Tongue (tissue), 2 donors: ENCODE data around the gene TUBA4A. TPM values are rescaled to one million over a fixed set of nuclear protein-coding genes. Genes with fewer than 3 reads are reported as not detected.

Source experiments
- DNase-seq: peaks from one replicate; pipeline ENCODE4 v3.0.0-alpha.2; 2015
- total RNA-seq: library from RNA; depleted of rRNA; stranded (reverse); fragments of >200 nt; gene quantifications from one replicate; pipeline ENCODE4 v1.2.3, GENCODE V29; 2014

Gene TUBA4A
- total RNA-seq, 1 donor from 2014 or later = 76.1 TPM

DNA sequence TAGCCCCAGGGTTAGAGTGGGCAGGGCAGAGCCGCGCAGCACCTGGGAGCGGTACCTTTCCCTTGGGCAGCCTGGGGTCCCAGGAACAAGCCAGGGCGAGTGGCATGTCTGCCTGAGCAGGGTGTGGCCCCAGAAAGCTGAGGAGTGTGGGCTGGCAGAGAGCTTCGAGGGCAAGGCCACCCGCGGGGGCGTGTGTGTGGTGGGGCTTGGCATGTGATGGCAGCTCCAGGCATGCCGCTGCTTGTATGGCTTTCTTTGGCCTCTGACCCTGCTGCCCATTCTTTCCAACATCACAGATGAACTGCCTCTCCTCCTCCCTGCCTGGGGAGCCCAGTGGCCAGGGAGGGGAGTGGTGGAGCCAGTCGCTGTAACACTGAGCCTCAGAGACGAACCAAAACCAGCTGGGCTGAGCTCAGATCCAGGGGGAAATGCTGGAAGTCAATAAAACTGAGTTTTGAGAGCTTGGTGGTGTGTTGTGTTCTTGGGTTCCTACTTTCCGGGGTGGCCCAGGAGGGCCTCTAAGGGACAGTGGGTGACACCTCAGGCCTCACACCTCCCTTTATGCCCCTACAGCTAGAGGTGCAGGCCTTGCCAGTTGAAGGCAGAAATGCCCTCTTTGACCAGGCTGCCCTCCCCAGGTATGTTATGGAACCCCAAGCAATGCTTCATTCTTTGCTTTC lies 32.9 kb upstream of the TUBA4A start:
- no peak for DNase-seq

DNA sequence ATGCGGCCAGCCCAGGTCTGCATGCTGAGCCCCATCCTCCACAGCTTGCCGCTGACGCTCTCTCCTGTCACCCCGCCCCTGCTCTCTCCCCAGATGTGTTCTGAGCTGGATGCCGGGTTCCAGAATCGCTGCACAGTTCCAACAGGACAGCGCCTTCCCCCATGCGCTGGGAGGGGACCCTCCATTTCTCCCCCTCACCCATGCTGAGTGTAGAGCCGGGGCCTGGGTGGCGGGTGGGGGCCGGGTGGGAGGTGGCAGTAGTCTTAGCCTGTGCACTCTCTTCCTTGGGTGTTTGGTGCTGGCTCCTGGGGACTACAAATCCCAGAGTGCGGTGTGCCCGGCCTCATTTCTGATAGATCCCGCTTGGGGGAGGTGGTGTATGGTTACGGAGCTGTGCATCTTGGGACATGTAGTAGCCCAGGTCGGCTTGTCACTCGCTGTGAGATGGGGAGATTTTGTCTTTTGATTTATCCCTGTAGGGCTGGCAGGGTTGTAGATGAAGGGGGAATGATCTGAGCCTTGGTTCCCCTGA lies 32.2 kb upstream of the TUBA4A start:
- DNase-seq = peak; percentile 83

DNA sequence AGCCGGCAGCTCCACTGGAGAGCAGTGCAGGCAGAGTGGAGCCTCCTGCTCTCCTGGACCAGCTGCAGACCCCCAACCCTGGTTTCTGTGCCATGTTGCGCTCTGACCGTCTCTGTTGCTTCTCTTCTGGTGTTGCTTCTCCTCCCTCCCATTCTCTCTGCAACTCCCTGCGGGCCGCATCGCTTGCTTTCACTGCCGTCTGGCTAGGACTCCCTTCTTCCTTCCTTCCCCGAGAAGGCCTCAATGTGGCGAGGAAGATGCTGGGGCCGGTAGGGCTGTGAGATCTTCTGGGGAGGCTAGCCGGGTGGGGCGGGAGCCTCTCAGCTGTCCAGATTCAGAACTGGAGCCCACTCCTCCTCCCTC lies 31.6 kb upstream of the TUBA4A start:
- no peak for DNase-seq

DNA sequence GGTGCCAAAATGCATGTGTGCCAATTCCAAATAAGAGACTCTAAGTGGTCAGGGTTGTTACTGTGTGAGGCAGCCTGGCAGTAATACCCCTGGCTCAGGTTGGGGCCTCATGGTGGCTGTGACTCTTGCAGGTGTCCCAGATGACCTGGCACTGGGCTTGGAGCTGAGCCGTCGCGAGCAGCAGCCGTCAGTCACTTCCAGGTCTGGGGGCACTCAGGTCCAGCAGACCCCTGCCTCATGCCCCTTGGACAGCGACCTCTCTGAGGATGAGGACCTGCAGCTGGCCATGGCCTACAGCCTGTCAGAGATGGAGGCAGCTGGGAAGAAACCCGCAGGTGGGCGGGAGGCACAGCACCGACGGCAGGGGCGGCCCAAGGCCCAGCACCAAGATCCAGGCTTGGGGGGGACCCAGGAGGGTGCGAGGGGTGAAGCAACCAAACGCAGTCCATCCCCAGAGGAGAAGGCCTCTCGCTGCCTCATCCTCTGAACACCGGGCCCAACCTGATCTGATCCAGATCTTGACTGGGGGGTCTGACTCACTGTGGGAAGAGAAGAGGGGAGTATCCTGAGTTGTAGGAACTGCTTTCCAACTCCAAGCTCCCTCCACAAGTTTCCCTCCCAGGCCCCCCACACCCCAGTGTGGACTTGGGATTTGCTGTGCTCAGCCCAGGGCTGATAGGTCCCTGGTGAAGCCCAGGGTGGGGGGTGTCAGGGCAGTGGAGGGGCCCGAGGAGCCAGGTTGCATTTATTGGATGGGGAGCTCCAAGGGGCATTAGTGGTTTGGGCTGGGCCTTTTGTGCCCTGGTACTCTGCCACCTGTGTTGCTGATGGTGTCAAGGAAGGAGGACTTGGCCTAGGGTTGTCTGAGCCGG lies 31.0 kb upstream of the TUBA4A start:
- no peak for DNase-seq

DNA sequence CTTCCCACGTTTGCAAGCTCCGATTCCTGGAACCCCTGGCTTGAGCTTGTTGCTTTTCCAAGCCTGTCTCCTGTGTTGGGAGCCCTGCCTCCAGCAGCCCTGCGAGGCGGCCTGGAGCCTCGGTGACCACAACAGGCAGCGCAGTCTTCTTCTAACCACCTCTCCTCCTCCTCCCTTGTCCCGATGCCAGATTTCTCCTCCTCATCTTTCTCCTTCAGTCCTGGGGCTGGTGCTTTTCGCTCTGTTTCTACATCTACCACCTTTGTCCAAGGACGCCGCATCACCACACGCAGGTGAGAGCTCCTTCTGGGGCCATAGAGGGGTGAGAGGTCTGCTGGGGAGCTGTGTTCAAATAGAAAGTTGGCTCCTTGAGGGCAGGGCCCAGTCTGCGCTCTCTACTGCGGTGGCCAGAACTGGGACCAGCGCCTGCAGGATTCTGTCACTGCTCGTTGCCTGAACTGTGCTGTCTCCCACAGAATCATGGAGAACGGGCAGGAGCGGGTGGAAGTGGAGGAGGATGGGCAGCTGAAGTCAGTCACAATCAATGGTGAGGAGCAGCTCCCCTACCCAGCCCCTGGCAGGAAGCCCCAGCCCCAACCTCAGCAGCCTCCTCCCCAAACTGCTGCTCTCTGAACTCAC lies 29.3 kb upstream of the TUBA4A start:
- no peak for DNase-seq

DNA sequence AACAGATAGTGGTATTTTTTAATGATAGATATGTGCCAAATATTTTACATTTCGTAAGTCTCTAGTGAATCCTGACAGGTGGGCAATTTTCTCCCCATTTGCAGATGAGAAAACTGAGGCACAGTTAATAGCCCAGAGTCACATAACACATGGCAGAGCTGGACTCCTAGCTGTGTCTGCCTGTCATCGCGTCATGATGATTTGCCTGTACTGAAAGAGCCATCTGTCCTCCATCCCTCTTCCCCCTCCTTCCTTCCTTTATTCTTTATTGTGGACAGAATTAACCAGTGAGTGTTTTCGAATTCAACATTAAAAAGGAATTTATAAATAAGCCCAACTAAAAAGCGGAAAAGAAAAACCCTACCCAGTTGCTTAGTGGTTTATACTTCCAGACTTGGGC lies 28.7 kb upstream of the TUBA4A start:
- no peak for DNase-seq

DNA sequence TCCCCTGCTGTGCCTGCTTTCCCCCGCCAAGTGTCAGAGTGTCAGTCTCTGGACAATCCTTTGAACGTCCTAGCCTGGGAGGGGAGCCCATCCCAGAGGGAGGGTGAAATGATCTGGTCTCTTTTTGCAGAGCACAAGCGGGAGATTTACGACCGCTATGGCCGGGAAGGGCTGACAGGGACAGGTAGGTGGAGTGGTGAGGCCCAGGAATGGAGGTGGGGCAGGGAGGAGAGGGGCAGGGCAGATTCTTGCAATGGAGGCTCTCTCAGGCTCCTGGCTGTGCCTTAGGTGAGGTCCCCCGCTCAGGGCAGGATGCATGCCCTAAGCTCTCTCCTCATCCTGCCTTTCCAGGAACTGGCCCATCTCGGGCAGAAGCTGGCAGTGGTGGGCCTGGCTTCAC lies 27.9 kb upstream of the TUBA4A start:
- no peak for DNase-seq

DNA sequence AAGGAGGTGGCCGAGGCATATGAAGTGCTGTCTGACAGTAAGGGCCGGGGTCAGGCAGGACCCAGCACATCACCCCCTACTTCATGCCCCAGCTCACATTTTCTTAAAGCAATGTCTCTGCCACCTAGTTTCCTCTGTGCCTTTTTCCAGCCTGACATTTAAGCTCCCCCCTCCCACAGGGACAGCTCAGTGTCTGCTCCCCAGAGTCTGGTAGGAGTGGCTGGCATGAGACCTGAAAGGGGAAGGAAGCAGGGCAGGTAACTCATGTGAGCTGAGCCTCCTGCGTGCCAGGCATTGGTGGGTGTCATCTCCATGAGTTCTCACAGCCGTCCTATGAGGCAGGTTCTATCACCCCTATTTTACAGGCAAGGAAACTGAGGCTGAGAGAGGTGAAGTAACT lies 26.9 kb upstream of the TUBA4A start:
- no peak for DNase-seq

DNA sequence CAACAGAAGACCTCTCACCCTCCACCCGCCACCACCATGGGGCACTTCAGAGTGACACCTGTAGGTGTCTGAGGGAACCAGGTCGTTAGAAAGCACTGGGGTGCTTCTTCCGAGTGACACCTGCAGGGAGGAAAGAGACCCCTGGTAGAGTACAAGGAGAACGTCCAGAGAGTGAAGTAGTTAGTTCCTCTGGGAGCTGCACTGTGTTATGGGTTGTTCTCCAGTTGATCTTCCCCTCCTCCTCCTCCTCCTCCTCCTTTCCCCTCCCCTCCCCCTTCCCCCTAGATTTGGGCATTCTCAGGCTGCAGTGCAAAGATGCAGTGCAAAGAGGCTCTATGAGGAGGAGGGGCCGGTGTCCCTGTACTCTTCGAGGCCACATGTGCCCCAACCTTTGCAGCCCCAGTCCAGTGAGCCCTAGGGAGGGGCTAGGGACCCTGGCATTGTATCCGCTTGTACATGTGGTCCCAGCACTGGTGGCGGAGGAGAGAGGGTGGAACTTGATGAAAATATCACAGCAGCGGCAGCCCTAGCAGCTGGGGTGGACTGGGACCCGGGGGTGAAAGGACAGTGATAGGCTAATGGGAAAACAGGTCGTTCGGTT lies 26.3 kb upstream of the TUBA4A start:
- no peak for DNase-seq

DNA sequence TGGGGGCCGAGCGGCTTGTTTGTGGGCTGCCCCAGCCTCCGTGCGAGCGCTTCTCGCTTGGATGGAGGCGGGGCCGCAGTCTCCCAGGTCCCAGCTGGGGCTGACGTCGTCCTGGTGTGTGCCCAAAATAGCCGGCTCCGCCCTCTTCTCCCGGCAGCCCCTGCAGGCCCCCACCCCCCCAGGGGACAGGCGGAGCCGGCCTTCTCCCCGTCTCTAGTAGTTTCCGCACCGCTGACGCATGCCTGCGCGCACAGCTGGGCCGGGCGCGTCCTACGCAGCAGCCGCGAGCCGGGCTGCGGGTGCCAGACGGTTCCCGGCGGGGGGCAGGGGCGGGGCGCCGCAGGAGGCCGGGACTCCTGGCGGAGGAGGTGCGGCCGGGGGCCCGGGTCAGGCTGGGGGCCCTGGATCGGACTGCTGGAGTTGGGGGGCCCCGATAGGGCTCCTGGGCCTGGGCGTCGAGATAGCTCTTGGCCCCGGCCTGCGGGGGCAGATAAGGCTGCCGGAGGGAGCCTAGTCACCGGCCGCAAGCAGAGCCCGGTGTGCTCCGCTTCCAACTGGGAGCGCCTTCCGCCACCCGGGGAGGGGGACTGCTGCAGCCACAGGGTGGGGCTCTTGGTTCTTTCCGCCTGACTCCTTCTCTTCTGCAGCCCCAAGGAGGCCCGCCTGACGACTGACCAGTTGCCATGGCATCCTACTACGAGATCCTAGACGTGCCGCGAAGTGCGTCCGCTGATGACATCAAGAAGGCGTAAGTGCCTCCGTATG lies 25.6 kb upstream of the TUBA4A start, which contains the start of gene DNAJB2:
Gene DNAJB2, plus strand, starts transcription at position 216 of the 765 bp plus-strand sequence. Its CDS starts 468 bp downstream, at position 684.
- DNase-seq = peak; percentile 99

DNA sequence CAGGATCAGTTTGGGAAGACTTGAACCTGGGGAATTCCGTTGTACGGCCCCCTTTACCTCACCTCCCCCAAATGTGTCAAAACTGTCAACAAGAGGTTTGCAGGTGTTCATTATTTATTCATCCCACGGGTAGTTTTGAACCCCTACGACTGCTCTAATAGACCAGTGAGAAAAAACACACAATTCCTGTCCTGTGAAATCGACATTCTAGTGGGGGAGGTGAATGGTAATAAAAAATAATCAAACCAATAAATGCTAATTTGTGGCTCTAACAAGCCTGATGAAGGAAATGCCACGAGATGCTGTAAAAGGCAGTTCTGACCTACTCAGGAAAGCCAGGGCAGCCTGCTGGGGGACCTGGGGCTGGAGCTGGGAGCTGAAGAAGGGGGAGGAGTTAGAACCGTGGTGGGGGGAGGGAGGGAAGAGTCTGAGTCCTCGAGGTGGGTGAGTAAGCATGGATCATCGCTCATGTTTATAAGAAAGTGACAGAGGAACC lies 25.0 kb upstream of the TUBA4A start:
- DNase-seq = no peak

DNA sequence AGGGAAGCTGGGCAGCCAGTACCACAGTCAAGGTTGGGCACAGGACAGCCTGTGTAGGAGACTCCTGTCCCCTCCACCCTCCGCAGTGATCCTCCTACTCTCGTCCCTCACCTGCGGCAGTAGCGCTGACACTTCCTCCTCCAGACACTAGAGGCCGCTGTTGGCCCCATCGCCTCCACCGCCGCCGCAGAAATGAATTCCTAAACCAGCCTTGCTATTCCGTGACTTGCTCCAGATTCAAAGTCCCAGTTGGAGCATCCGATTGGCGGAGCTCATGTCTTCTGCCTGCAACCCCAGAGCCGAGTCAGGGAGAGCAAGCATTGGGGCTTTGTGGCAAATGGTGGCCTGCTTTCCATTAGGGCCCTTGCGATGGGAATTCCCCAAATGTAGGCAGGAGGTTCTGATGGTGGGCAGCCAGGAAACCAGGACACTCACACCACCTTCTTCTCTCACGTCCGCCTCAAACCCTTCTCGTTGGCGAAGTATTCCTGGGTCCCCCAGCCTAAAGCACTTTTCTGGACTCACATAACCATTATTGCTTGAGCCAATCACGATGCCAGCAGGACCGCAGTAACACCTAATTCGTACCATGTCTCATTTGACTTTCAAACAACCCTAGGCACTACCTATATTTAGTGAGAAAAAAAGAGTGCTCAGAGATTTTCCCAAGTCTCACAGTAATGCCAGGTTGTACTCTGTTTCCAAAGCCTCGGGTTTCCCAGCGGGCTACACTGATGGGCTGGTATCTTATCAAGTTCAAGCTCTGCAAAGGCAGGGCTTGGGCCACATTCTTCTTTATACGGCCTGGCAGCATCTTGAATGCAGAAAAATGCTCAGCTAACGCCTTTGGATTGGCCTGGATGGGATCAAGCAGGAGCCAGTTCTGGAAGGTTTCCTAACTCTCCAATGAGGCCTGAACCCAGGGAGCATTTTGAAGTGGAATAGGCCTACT lies 24.3 kb upstream of the TUBA4A start:
- DNase-seq = peak; percentile 91

DNA sequence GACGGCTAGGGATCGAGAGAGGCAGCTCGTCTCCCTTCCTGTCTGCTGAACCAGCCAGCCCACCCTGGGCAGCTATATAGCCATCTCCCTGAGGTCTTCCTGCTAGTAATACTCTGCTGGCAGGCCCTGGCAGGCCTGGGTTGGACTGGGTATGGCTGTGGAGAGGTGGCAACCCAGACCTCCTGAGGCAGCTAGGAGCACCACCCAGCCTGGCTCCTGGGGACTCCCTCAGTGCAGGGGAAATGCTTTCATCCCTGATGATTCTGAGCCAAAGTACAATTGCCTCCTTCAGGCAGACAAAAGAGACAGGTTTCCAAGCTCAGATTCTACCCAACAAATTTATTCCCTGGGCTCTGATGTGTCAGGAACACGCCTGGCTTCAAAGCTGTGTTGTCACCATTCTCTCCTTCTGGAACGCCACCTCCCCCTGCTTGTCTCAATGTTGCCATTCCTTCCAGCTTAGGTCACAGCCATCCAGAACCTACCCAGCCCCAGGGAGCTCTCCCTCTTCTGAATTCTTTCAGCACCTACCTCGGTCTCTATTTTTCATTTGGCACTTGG lies 20.7 kb upstream of the TUBA4A start:
- DNase-seq = peak; percentile 70

DNA sequence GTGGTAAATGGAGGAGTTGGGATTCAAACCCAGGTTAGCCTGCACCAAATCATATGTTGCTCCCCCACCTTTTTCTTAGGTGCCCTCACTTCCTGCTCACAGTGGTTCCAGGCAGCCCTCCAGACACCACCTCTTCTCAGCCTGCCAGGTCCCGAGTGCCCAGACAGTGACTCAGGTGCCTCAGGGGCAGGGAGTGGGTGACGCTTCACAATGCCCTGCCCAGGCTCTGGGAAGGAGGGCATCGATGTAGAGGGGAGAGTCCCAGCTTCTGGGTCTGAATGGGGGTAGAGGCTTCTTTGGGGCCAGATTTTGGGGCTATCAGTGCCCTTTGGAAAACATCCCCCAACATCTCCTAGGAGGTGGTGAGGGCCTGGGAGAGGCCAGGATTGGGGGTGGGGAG lies 20.2 kb upstream of the TUBA4A start:
- no peak for DNase-seq

DNA sequence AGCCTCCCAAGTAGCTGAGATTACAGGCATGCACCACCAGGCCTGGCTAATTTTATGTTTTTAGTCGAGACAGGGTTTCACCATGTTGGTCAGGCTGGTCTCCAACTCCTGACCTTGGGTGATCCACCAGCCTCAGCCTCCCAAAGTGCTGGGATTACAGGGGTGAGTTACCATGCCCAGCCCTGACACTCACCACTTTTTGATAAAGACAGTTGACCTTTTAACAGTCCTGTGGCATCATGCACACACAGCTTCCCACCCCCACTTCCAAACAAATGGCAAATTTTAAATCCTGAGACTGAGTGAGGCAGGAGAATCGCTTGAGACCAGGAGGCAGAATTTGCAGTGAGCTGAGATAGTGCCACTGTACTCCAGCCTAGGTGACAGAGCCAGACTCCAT lies 19.3 kb upstream of the TUBA4A start:
- DNase-seq = no peak

DNA sequence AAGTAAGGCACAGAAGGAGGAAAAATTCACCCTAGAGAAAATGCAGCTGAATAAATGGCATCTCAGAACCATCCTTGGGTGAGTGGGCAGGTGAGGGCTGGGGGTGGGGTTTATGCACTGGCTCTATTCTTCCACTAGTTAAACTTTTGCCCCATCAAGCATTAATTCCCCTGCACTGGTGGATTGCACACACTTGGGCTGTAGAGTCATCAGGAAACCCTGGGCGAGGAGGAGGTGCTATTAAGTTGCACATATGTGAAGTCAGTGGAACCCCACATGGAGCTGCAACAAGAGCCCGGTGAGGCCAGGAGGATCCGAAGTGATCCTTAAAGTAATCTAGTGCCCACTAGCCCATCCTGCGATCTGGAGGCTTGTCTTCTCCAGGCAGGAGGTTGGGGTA lies 18.6 kb upstream of the TUBA4A start:
- DNase-seq = no peak

DNA sequence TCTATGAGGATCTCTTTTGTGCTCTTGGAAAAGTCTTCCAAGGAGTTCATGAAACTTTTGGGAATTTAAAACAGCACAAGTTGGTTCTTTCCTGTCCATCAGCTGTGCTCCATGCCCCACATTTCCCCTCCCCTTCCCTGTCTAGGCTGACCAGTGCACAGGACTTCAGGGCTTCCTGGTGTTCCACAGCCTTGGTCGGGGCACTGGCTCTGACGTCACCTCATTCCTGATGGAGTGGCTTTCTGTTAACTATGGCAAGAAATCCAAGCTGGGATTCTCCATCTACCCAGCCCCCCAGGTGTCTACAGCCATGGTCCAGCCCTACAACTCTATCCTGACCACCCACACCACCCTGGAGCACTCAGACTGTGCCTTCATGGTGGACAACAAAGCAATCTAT lies 17.3 kb upstream of the TUBA4A start:
- no peak for DNase-seq

DNA sequence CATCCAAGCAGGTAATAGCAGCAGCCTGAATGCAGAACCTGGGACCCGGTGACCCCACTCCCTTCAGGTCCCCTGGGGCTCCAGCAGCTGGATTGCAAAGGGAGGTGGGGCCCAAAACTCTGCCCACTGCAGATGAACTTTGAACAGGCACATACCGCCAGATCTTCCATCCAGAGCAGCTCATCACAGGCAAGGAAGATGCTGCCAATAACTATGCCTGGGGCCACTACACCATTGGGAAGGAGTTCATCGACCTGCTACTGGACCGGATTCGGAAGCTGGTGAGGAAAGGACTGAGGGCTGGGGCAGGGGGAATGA lies 16.3 kb upstream of the TUBA4A start:
- no peak for DNase-seq

DNA sequence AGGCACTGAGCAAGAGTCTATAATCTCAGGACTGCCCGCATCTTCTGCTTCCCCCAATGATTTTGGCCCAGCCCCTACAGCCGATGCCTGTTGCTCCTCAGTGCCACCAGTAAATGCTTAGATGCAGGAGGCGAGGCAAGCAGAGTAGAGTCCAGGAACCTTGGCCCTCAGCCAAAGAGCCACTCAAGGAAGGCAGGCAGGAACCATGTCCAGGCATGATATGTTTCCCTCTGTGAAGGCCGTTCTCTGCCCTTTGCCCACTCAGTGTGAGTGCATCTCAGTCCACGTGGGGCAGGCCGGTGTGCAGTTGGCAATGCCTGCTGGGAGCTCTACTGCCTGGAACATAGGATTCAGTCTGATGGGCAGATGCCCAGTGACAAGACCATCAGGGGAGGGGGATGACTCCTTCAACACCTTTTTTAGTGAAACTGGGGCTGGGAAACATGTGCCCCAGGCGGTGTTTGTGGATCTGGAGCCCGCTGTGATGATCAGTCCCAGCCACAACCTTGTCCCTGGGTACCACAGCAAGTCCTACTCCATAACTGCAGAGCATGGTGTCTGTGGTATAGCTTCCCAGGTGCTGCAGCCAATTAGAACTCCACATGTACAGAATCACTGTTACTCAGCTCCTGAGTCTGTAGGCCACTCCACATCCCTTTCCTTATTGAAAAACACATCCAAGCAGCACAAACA lies 15.8 kb upstream of the TUBA4A start:
- no peak for DNase-seq

DNA sequence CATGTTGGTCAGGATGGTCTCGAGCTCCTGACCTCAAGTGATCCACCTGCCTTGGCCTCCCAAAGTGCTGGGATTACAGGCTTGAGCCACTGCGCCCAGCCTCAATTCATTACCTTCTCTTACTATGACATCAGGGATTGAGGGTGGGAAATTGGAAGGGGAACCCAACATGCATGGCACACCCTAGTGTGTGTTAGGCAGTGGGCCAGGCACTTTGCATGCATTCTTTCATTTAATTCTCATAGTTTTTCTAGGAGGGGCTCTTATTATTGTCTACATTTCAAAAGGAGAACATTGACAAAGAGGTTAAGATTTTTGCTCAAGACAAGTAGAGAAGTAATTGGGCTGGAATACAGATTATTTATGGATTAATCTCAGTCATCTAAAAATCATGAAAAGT lies 14.6 kb upstream of the TUBA4A start:
- no peak for DNase-seq
